Peyer's patch (tissue), 4 donors: ENCODE measurements around the gene BLVRA. TPM values are rescaled to one million over a fixed set of nuclear protein-coding genes. Genes with fewer than 3 reads are reported as not detected.
"Not testable (repeated sequence)": the region's sequence is repeated elsewhere in the genome, so short reads cannot be mapped to it uniquely, and the experiment has no call there.

Experiments
- DNase-seq, 3 donors: peaks; one replicate each; pipeline ENCODE4 v3.0.0-alpha.2; 2017 to 2019
- H3K27ac ChIP-seq, 4 donors: fragments of 200-600 bp; sonication (generic); one replicate each; pipeline ENCODE4 v1.5.1; 2016 to 2019
- H3K27me3 ChIP-seq, 2 donors: fragments of 200-600 bp; sonication (generic); one replicate each; pipeline ENCODE4 v1.5.1; 2019
- H3K36me3 ChIP-seq, 3 donors: fragments of 200-600 bp; sonication (generic); one replicate each; pipeline ENCODE4 v1.5.1; 2016 to 2019
- H3K4me1 ChIP-seq, 4 donors: fragments of 200-600 bp; sonication (generic); one replicate each; pipeline ENCODE4 v1.5.1; 2016 to 2019
- H3K4me3 ChIP-seq, 4 donors: fragments of 200-600 bp; sonication (generic); 1 replicate in 3 of 4; 2 replicates in 1 of 4; pipeline ENCODE4 v1.5.1; 2016 to 2019; ENCODE audit warnings: mild to moderate bottlenecking in 1 of 4
- H3K9me3 ChIP-seq, 4 donors: fragments of 200-600 bp; sonication (generic); one replicate each; pipeline ENCODE4 v1.5.1; 2016 to 2019; ENCODE audit warnings: mild to moderate bottlenecking in 1 of 4
- POLR2A ChIP-seq, 2 donors: fragments of 450-650 bp; IDR thresholded peaks; one replicate each; pipeline ENCODE4 v1.5.1; 2017; ENCODE audit warnings: antibody characterized with exemption in 2 of 2, mild to moderate bottlenecking in 2 of 2, moderate library complexity in 2 of 2
- total RNA-seq, 4 donors: library from RNA; depleted of rRNA; stranded (reverse); fragments of >200 nt; gene quantifications; one replicate each; pipeline ENCODE4 v1.1.0, GENCODE V29; 2016
- TF ChIP-seq, protein P1 (sequence below), 6 experiments: fragments of 450-650 bp in 4 of 6; fragments of 200-600 bp in 2 of 6; sonication (generic) in 1 of 6; IDR thresholded peaks; one replicate each; pipeline ENCODE4 v1.5.1; 2017 to 2019; ENCODE audit warnings: antibody characterized with exemption in 6 of 6, mild to moderate bottlenecking in 3 of 6, moderate library complexity in 1 of 6

Gene BLVRA
- total RNA-seq, 4 donors from 2014 or later = 2.8 to 38.8 (median 11.5) TPM

GRCh38 chr7:43810195-43810941 is 51.9 kb downstream of the BLVRA start:
- H3K4me1 ChIP-seq, H3K9me3 ChIP-seq, H3K4me3 ChIP-seq, H3K27ac ChIP-seq, H3K27me3 ChIP-seq: not testable (repeated sequence)
- DNase-seq = peak in 2 of 3 donors; percentile 25 to 56
- TF ChIP-seq, protein P1, sequence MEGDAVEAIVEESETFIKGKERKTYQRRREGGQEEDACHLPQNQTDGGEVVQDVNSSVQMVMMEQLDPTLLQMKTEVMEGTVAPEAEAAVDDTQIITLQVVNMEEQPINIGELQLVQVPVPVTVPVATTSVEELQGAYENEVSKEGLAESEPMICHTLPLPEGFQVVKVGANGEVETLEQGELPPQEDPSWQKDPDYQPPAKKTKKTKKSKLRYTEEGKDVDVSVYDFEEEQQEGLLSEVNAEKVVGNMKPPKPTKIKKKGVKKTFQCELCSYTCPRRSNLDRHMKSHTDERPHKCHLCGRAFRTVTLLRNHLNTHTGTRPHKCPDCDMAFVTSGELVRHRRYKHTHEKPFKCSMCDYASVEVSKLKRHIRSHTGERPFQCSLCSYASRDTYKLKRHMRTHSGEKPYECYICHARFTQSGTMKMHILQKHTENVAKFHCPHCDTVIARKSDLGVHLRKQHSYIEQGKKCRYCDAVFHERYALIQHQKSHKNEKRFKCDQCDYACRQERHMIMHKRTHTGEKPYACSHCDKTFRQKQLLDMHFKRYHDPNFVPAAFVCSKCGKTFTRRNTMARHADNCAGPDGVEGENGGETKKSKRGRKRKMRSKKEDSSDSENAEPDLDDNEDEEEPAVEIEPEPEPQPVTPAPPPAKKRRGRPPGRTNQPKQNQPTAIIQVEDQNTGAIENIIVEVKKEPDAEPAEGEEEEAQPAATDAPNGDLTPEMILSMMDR (IDR thresholded peaks at IDR 0.05) = peak in 1 of 6 experiments; percentile 18
- peaks cover 0 to 24% (median 0%) of the 10 kb centered on the region in 3 donors for H3K36me3 ChIP-seq

GRCh38 chr7:43815373-43815772 is 56.9 kb downstream of the BLVRA start:
- Histone ChIP-seq H3K4me3 (no peak overlapping the region), H3K27ac (no peak overlapping the region), H3K36me3 (no peaks in the 10 kb centered on the region), H3K4me1 (no peaks in the 10 kb centered on the region), H3K27me3 (no peaks in the 10 kb centered on the region), H3K9me3 (no peaks in the 10 kb centered on the region)
- no peak for TF ChIP-seq POLR2A (IDR thresholded peaks at IDR 0.05)
- TF ChIP-seq, protein P1 (IDR thresholded peaks at IDR 0.05) = no peak
- DNase-seq = no peak

DNA sequence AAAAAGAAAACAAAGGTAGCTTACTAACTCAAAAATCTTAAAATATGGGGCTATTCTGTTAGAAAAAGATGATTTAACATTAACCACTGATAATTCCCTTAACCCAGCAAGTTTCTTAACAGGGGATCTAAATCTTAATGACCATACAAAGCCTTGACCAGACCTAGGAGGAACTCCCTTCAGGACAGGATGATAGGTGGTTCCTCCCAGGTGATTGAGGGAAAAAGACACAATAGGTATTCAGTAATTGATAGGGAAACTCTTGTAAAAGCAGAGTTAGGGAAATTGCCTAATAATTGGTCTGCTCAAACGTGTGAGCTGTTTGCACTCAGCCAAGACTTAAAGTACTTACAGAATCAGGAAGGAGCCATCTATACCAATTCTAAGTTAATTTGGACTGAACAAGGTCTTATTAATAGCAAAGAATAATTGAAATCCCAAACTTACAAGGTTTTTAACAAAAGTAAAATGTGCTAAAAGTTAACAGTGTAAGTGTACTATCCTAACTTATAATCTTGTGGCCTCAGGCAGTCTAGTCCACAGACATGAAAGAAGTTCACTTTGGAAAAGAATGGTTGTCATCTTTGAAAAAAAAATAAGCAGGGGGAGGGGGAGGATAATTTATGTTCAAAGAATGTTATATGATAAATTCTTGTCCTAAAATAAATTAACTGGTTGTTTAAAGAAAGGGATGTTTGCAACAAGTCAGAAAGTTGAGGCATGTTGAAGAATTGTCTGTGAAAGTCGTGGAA is 57.7 kb downstream of the BLVRA start:
- H3K4me3 ChIP-seq, H3K27me3 ChIP-seq, H3K36me3 ChIP-seq, H3K27ac ChIP-seq, H3K4me1 ChIP-seq, DNase-seq, H3K9me3 ChIP-seq: not testable (repeated sequence)

GRCh38 chr7:43823425-43823824 is 64.9 kb downstream of the BLVRA start:
- H3K36me3 ChIP-seq, H3K4me3 ChIP-seq, H3K27me3 ChIP-seq, H3K4me1 ChIP-seq, H3K27ac ChIP-seq, DNase-seq, H3K9me3 ChIP-seq: not testable (repeated sequence)

GRCh38 chr7:43823941-43824340 is 65.5 kb downstream of the BLVRA start:
- Histone ChIP-seq H3K36me3 (no peaks in the 10 kb centered on the region), H3K9me3 (no peaks in the 10 kb centered on the region), H3K4me1 (no peaks in the 10 kb centered on the region), H3K27ac (no peak overlapping the region), H3K4me3 (no peak overlapping the region), H3K27me3 (no peaks in the 10 kb centered on the region)
- TF ChIP-seq, protein P1 (IDR thresholded peaks at IDR 0.05) = no peak
- TF ChIP-seq POLR2A (IDR thresholded peaks at IDR 0.05) = no peak
- DNase-seq = no peak

DNA sequence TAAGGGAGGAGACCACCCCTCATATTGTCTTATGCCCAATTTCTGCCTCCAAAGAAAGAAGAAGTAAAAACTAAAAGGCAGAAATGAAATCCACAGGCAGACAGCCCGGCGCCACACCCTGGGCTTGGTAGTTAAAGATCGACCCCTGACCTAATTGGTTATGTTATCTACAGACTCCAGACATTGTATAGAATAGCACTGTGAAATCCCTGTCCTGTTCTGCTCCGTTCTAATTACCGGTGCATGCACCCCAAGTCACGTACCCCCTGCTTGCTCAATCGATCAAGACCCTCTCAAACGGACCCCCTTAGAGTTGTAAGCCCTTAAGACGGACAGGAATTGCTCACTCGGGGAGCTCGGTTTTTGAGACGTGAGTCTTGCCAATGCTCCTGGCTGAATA is 66.0 kb downstream of the BLVRA start:
- H3K36me3 ChIP-seq, H3K9me3 ChIP-seq, DNase-seq, H3K27me3 ChIP-seq, H3K4me1 ChIP-seq, H3K27ac ChIP-seq, H3K4me3 ChIP-seq: not testable (repeated sequence)

DNA sequence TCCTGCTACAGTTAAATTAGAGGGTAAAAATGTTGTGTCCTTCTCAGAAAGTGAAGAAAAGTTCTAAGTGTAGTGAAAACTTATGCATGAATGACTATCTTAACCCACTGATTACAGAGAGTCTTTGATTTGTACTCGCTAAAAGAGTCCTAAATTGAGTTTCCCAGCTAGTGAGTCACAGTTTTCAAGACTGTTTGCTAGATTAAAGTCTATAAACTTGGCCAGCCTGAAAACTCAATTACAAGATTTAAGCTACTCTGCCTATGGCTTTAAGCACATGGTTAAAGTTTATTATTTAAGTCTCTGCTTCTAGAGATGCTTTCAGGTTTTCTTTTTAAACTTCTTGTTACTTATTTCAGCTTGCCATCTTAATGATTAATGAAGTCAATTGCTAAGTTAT is 66.5 kb downstream of the BLVRA start:
- no peak for DNase-seq
- H3K4me3 ChIP-seq = no peak overlapping the region
- H3K4me1 ChIP-seq = no peaks in the 10 kb centered on the region
- no peaks in the 10 kb centered on the region for H3K9me3 ChIP-seq
- TF ChIP-seq, protein P1 (IDR thresholded peaks at IDR 0.05) = no peak
- no peak for TF ChIP-seq POLR2A (IDR thresholded peaks at IDR 0.05)
- H3K36me3 ChIP-seq = no peaks in the 10 kb centered on the region
- H3K27ac ChIP-seq = no peak overlapping the region
- no peaks in the 10 kb centered on the region for H3K27me3 ChIP-seq
